Testis (tissue), 5 donors: Measurements from ENCODE around the gene HMCN2. TPM values are rescaled to one million over a fixed set of nuclear protein-coding genes. Genes with fewer than 3 reads are reported as not detected.

Source experiments
- DNase-seq: peaks from one replicate; pipeline ENCODE4 v3.0.0-alpha.2; 2019
- H3K27ac ChIP-seq, 2 donors: fragments of 200-600 bp; sonication (generic); one replicate each; pipeline ENCODE4 v1.5.1; 2019
- H3K27me3 ChIP-seq: fragments of 200-600 bp; sonication (generic); one replicate; pipeline ENCODE4 v1.5.1; 2019
- H3K36me3 ChIP-seq: fragments of 200-600 bp; sonication (generic); one replicate; pipeline ENCODE4 v1.5.1; 2017; ENCODE audit warnings: low read depth; ENCODE audit errors: missing control alignments
- H3K4me1 ChIP-seq: fragments of 200-600 bp; sonication (generic); one replicate; pipeline ENCODE4 v1.5.1; 2019
- H3K4me3 ChIP-seq, 2 donors: fragments of 200-600 bp; sonication (generic); one replicate each; pipeline ENCODE4 v1.5.1; 2017 to 2019
- H3K9me3 ChIP-seq: fragments of 200-600 bp; sonication (generic); one replicate; pipeline ENCODE4 v1.5.1; 2017
- POLR2A ChIP-seq: fragments of 450-650 bp; IDR thresholded peaks from one replicate; pipeline ENCODE4 v1.6.1; 2017; ENCODE audit warnings: antibody characterized with exemption, mild to moderate bottlenecking, moderate library complexity
- WGBS, 2 donors: methylation state at CpG; one replicate each; pipeline ENCODE4 v1.1.5; 2018; 5-methylcytosine and 5-hydroxymethylcytosine counted together
- intact Hi-C: fragments of 100-400 bp; cut with DNase I; formaldehyde crosslinking; loops from one replicate; pipeline ENCODE4 v1.15.1; 2023; ENCODE audit warnings: low total_unique reads
- long read RNA-seq, 2 donors: transcript quantifications; one replicate each; lab custom pipeline, GENCODE V29; 2026
- polyA plus RNA-seq: library from polyadenylated mRNA; stranded (reverse); fragments of 350-450 nt; fragmentation: Illumina TruSeq; extraction: RNeasy Lipid Tissue Mini Kit (QIAGEN cat#74804); gene quantifications from one replicate; pipeline ENCODE4 v1.2.3, GENCODE V29; 2014; ENCODE audit warnings: low read depth, low replicate concordance; ENCODE audit not compliant: insufficient read depth
- total RNA-seq, 2 donors: library from RNA; depleted of rRNA; stranded (reverse); fragments of >200 nt; gene quantifications; one replicate each; pipeline ENCODE4 v1.2.3, GENCODE V29; 2016
- TF ChIP-seq, protein P1 (sequence below), 3 experiments: fragments of 450-650 bp in 2 of 3; fragments of 200-600 bp in 1 of 3; sonication (generic) in 1 of 3; IDR thresholded peaks; one replicate each; pipeline ENCODE4 v1.5.1; 2016 to 2019; ENCODE audit warnings: antibody characterized with exemption in 3 of 3, mild to moderate bottlenecking in 2 of 3, moderate library complexity in 1 of 3

HMCN2 gene, protein sequence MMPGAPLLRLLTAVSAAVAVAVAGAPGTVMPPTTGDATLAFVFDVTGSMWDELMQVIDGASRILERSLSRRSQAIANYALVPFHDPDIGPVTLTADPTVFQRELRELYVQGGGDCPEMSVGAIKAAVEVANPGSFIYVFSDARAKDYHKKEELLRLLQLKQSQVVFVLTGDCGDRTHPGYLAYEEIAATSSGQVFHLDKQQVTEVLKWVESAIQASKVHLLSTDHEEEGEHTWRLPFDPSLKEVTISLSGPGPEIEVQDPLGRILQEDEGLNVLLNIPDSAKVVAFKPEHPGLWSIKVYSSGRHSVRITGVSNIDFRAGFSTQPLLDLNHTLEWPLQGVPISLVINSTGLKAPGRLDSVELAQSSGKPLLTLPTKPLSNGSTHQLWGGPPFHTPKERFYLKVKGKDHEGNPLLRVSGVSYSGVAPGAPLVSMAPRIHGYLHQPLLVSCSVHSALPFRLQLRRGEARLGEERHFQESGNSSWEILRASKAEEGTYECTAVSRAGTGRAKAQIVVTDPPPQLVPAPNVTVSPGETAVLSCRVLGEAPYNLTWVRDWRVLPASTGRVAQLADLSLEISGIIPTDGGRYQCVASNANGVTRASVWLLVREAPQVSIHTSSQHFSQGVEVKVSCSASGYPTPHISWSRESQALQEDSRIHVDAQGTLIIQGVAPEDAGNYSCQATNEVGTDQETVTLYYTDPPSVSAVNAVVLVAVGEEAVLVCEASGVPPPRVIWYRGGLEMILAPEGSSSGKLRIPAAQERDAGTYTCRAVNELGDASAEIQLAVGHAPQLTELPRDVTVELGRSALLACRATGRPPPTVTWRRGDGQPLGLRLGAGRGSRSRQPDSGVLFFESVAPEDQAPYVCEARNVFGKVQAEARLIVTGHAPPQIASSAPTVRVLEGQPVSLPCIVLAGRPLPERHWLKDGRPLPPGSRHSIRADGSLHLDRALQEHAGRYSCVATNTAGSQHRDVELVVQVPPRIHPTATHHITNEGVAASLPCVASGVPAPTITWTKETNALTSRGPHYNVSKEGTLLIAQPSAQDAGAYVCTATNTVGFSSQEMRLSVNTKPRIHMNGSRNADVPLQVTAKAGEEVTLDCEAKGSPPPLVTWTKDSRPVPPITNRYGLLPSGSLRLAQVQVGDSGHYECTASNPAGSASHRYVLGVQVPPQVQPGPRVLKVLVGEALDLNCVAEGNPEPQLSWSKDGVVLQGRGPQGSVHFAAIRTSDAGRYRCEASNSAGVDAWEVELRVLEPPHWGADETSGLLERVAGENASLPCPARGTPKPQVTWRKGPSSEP (N-terminal part only)
- 10 to 100 TPM; 10.2 to 15.5 TPM for total RNA-seq
- polyA plus RNA-seq, result 17.7 TPM
- long read RNA-seq, donor 1, result 0 reads
- long read RNA-seq, donor 2, result 0 reads

DNA sequence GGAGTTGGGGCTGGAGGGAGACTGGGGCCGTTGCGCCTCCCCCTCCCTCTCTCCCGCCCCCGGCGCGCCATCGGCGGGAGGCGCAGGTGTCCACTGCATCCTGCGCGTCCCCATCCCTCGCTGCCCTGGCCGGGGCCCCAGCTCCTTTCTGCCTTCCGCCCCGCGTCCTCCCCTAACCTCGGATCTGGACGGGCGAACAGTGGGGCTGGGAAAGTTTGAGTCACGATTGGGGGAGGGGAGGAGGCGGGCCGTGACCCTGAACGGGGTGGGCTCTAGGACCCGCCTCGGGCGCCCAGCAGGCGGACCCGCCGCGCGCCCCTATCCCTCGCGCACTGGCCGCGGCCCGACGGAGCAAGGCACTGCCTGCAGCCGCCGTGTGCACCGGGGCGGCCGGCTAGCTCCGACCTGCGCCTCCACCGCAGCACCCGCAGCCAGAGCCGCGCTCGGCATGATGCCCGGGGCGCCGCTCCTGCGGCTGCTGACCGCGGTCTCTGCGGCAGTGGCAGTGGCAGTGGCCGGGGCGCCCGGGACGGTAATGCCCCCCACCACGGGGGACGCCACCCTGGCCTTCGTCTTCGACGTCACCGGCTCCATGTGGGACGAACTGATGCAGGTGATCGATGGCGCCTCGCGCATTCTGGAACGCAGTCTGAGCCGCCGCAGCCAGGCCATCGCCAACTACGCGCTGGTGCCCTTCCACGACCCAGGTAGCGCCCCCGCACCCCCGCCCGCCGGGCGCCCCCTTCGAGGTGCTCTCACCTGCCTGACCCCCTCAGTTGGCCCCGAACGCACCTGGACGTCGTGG is at the start of gene HMCN2:
TSS of gene HMCN2 (plus strand) at position 330 of the 805 bp plus-strand sequence. CDS start at position 449, 119 bp downstream.
- Histone ChIP-seq H3K9me3 (no peaks in the 10 kb centered on the region), H3K36me3 (no peaks in the 10 kb centered on the region), H3K4me3 (peak within 1 kb of the TSS in 1 of 2 donors; percentile 48), H3K27ac (no peak within 1 kb of the TSS), H3K4me1 (no peaks in the 10 kb centered on the region), H3K27me3 (no peaks in the 10 kb centered on the region)
- 1% methylated on average over 66 of the region's 89 CpGs; no CpG with 5 or more reads in 1 of the 2 donors for WGBS, 2 donors
- intact Hi-C loops, result no loop called here
- no peak for DNase-seq
- TF ChIP-seq POLR2A, result no peak
- TF ChIP-seq, protein P1, sequence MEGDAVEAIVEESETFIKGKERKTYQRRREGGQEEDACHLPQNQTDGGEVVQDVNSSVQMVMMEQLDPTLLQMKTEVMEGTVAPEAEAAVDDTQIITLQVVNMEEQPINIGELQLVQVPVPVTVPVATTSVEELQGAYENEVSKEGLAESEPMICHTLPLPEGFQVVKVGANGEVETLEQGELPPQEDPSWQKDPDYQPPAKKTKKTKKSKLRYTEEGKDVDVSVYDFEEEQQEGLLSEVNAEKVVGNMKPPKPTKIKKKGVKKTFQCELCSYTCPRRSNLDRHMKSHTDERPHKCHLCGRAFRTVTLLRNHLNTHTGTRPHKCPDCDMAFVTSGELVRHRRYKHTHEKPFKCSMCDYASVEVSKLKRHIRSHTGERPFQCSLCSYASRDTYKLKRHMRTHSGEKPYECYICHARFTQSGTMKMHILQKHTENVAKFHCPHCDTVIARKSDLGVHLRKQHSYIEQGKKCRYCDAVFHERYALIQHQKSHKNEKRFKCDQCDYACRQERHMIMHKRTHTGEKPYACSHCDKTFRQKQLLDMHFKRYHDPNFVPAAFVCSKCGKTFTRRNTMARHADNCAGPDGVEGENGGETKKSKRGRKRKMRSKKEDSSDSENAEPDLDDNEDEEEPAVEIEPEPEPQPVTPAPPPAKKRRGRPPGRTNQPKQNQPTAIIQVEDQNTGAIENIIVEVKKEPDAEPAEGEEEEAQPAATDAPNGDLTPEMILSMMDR (IDR thresholded peaks at IDR 0.05), result no peak

DNA sequence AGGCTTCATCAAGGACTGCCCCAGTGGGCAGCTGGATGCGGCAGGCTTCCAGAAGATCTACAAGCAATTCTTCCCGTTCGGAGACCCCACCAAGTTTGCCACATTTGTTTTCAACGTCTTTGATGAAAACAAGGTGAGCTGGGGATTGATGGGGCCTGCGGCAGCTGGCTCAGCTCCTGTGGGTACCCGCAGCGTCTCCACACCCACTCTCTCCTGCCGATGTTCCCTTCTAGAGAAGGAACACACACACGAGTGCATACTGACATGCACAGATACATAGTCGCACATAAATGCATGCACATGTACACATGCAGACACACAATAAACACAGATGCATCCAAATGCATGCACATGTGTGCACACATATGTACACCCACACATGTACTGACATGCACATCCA is 47.7 kb upstream of the HMCN2 start:
- WGBS, 2 donors, result 91 to 94% methylated on average over 9 to 10 of the region's 10 CpGs
- intact Hi-C loops, result no loop called here

DNA sequence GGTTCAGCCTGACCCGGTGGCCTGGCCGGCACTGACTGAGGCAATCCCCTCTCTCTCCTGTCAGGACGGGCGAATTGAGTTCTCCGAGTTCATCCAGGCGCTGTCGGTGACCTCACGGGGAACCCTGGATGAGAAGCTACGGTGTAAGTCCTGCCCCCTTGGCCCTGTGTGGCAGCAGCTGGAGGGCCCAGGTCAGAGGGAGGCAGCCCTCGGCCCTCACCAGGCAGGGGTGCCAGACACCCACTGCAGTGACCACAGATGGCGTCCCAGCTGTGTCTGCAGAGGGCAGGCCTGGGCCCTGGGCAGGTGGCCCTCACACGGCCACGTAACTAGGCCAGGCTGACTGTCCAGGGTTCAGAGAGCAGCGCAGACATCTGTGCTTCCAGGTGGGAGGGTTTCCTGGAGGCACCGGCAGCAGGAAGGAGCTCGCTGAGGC is 45.9 kb upstream of the HMCN2 start:
- Histone ChIP-seq H3K4me1 (peaks cover 5% of the 10 kb centered on the region), H3K27ac (no peak overlapping the region)
- WGBS, 2 donors, result 68 to 88% methylated on average over 5 to 14 of the region's 16 CpGs

More for the DNA sequence above, 47.7 kb upstream of the HMCN2 start:
- H3K36me3 ChIP-seq, result no peaks in the 10 kb centered on the region
- H3K9me3 ChIP-seq, result no peaks in the 10 kb centered on the region
- peaks cover 5% of the 10 kb centered on the region for H3K4me1 ChIP-seq
- H3K27me3 ChIP-seq, result no peaks in the 10 kb centered on the region
- TF ChIP-seq, protein P1 (IDR thresholded peaks at IDR 0.05), result no peak
- no peak overlapping the region for H3K4me3 ChIP-seq
- no peak for DNase-seq
- H3K27ac ChIP-seq, result no peak overlapping the region

More for the DNA sequence above, 45.9 kb upstream of the HMCN2 start:
- H3K9me3 ChIP-seq, result no peaks in the 10 kb centered on the region
- H3K4me3 ChIP-seq, result no peak overlapping the region
- no peaks in the 10 kb centered on the region for H3K27me3 ChIP-seq
- intact Hi-C loops, result no loop called here
- H3K36me3 ChIP-seq, result no peaks in the 10 kb centered on the region
- DNase-seq, result no peak
- TF ChIP-seq, protein P1 (IDR thresholded peaks at IDR 0.05), result no peak
- TF ChIP-seq POLR2A, result no peak
